BE2C (cell line): Measurements from ENCODE around the gene VCAN.

ENCODE experiments used
- DNase-seq: peaks from one replicate; pipeline ENCODE4 v3.0.0-alpha.2; 2020
- H3K27me3 ChIP-seq: fragments of 250-450 bp; sonication (Bioruptor Pico); 2 replicates; pipeline ENCODE4 v1.5.1; 2020; ENCODE audit warnings: mild to moderate bottlenecking
- H3K36me3 ChIP-seq: fragments of 250-450 bp; sonication (Bioruptor Pico); 2 replicates; pipeline ENCODE4 v1.5.1; 2020; ENCODE audit warnings: mild to moderate bottlenecking
- H3K4me1 ChIP-seq: fragments of 250-450 bp; sonication (Bioruptor Pico); 2 replicates; pipeline ENCODE4 v1.5.1; 2020
- H3K4me3 ChIP-seq: 2 replicates; pipeline ENCODE4 v1.5.1; 2011; ENCODE audit warnings: low read depth, low read length
- H3K9me3 ChIP-seq: fragments of 250-450 bp; sonication (Bioruptor Pico); 2 replicates; pipeline ENCODE4 v1.5.1; 2020
- CTCF ChIP-seq: IDR thresholded peaks from 2 replicates; pipeline ENCODE4 v1.5.1; 2012; ENCODE audit warnings: mild to moderate bottlenecking, low read depth, low read length

Gene VCAN

GRCh38 chr5:83517072-83517687 lies 45.6 kb downstream of the VCAN start:
- Histone ChIP-seq H3K27me3 (no peaks in the 10 kb centered on the region), H3K4me3 (no peak overlapping the region), H3K9me3 (no peaks in the 10 kb centered on the region), H3K4me1 (peaks cover 4% of the 10 kb centered on the region; the same call in 1 of the 2 replicates), H3K36me3 (peaks cover 3% of the 10 kb centered on the region; the same call in 1 of the 2 replicates)
- no peak for DNase-seq
- no peak for TF ChIP-seq CTCF

DNA sequence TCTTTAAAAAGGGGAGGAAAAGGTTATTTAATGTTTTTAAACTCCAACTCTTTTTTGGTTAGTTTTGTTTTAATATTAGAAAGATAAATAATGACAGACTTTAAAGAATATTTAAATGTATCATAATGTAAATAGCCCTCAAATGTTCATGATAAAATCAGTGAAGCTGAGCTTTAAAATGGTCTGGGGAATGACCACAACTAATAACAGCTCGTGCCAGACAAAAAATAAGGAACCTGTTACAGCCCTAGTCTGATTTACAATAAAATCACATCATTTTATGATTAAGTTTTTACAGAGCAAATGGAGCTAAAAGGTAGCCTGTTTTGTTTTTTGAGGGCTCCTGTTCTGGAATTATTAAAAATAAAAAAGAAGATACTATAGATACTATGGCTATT lies 46.1 kb downstream of the VCAN start:
- no peak overlapping the region for H3K4me3 ChIP-seq
- no peak for DNase-seq
- H3K36me3 ChIP-seq, result peaks cover 3% of the 10 kb centered on the region; the same call in 1 of the 2 replicates
- H3K9me3 ChIP-seq, result no peaks in the 10 kb centered on the region
- TF ChIP-seq CTCF, result no peak
- H3K4me1 ChIP-seq, result peaks cover 4% of the 10 kb centered on the region; the same call in 1 of the 2 replicates
- H3K27me3 ChIP-seq, result no peaks in the 10 kb centered on the region

GRCh38 chr5:83518319-83519061 lies 46.9 kb downstream of the VCAN start:
- Histone ChIP-seq H3K27me3 (no peaks in the 10 kb centered on the region), H3K4me1 (peaks cover 4% of the 10 kb centered on the region; the same call in 1 of the 2 replicates), H3K36me3 (peaks cover 3% of the 10 kb centered on the region; the same call in 1 of the 2 replicates), H3K4me3 (no peak overlapping the region), H3K9me3 (no peaks in the 10 kb centered on the region)
- TF ChIP-seq CTCF, result no peak
- no peak for DNase-seq

- Histone ChIP-seq H3K4me1 (no peaks in the 10 kb centered on the region; the same call in 1 of the 2 replicates), H3K9me3 (no peaks in the 10 kb centered on the region), H3K4me3 (no peak overlapping the region), H3K27me3 (no peaks in the 10 kb centered on the region), H3K36me3 (peaks cover 3% of the 10 kb centered on the region; the same call in 1 of the 2 replicates)
- DNase-seq, result no peak
- no peak for TF ChIP-seq CTCF
Measured at GRCh38 chr5:83522446-83522845, 50.9 kb downstream of the VCAN start.

- DNase-seq, result no peak
- no peaks in the 10 kb centered on the region for H3K27me3 ChIP-seq
- no peaks in the 10 kb centered on the region for H3K9me3 ChIP-seq
- no peak overlapping the region for H3K4me3 ChIP-seq
- TF ChIP-seq CTCF, result no peak
- H3K36me3 ChIP-seq, result peaks cover 3% of the 10 kb centered on the region; the same call in 1 of the 2 replicates
- H3K4me1 ChIP-seq, result no peaks in the 10 kb centered on the region
Measured at GRCh38 chr5:83523929-83524328, 52.4 kb downstream of the VCAN start.

DNA sequence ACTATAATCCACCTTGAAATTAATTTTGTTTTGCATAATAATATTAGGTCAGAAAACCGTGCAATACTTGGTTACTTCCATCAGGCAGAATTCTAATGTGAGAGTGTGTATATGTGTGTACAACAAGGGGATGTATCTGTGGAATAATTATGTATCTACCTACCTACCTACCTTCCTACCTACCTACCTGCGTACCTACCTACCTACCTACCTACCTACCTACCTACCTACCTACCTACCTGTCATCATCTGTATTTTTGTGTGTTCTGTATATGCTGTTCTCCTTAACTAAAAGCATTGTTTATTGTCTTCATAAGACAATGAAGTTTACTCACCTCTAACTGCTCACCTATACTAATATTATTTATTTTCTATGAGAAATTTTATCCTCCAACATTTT lies 52.8 kb downstream of the VCAN start:
- H3K9me3 ChIP-seq, result no peaks in the 10 kb centered on the region
- H3K36me3 ChIP-seq, result peaks cover 3% of the 10 kb centered on the region; the same call in 1 of the 2 replicates
- H3K4me3 ChIP-seq, result no peak overlapping the region

More for the DNA sequence above, 52.8 kb downstream of the VCAN start:
- Histone ChIP-seq H3K4me1 (no peaks in the 10 kb centered on the region), H3K27me3 (no peaks in the 10 kb centered on the region)
- TF ChIP-seq CTCF, result no peak
- DNase-seq, result no peak
